ENCODE measurements around the gene GAST. TPM values are rescaled to one million over a fixed set of nuclear protein-coding genes. Genes with fewer than 3 reads are reported as not detected.

Gene GAST
- total and polyA plus RNA-seq, 9 of the 15 experiments (the other 6 are each of a cell fraction or from before 2014, with no cell fraction given) = not detected

DNA sequence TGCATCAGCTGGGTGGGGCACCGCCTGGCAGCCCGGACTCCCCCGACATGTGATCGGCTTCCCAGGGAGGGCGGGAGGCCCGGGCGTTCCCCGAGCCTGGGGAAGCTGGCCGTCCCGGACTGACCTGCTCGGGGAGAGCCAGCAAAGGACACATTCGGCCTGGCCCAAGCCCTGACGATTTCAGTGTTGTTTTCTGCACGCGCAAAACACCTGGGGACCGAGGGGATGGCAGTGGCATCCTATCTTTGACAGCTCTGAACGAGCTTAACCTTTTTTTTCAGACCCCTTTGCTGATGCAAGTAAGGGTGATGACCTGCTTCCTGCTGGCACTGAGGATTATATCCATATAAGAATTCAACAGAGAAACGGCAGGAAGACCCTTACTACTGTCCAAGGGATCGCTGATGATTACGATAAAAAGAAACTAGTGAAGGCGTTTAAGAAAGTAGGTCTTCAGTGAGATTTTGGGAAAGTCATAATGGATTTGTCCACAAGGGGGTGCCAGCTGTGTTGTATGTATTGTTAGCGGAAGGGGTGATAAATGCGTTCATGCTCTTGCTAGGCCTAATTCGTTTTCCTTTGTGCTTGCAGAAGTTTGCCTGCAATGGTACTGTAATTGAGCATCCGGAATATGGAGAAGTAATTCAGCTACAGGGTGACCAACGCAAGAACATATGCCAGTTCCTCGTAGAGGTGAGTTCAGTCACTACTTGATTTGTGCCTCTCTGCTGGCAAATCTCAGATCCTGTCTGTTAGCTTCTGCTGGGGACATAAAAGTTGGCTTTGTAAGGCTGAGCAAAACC, 22.4 kb upstream of the GAST start (continued):
- TF ChIP-seq, protein P1, sequence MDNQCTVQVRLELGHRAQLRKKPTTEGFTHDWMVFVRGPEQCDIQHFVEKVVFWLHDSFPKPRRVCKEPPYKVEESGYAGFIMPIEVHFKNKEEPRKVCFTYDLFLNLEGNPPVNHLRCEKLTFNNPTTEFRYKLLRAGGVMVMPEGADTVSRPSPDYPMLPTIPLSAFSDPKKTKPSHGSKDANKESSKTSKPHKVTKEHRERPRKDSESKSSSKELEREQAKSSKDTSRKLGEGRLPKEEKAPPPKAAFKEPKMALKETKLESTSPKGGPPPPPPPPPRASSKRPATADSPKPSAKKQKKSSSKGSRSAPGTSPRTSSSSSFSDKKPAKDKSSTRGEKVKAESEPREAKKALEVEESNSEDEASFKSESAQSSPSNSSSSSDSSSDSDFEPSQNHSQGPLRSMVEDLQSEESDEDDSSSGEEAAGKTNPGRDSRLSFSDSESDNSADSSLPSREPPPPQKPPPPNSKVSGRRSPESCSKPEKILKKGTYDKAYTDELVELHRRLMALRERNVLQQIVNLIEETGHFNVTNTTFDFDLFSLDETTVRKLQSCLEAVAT (IDR thresholded peaks at IDR 0.05) = peak in 1 of 2 experiments; percentile 73; a peak in 3 of 4 replicates
- TF ChIP-seq MTA3 (IDR thresholded peaks at IDR 0.05; ENCODE audit: borderline replicate concordance) (0 out of 2 replicates have a peak, but pooled peaks have one; percentile 67), ZNF274 (IDR thresholded peaks at IDR 0.05; ENCODE audit: borderline replicate concordance, low read depth, low read length) (no peak), FOSL1 (tag; conservative IDR thresholded peaks at IDR 0.05) (peak; percentile 22; the same call in 1 of the 2 replicates), ZFP30 (CRISPR knock-in tag; IDR thresholded peaks at IDR 0.05; ENCODE audit: borderline replicate concordance) (no peak), ZNF347 (CRISPR knock-in tag; IDR thresholded peaks at IDR 0.05; ENCODE audit: low read depth) (no peak), POLR2B (IDR thresholded peaks at IDR 0.05; ENCODE audit: low read depth, partially characterized antibody) (no peak), ZNF644 (tag; IDR thresholded peaks at IDR 0.05; ENCODE audit: low read depth) (no peak), PTTG1 (tag; IDR thresholded peaks at IDR 0.05; ENCODE audit: low read depth) (no peak), ZNF23 (CRISPR knock-in tag; IDR thresholded peaks at IDR 0.05) (no peak), CEBPG (CRISPR knock-in tag; IDR thresholded peaks at IDR 0.05) (no peak), CEBPG (tag; conservative IDR thresholded peaks at IDR 0.05 in 1 of 2, IDR thresholded peaks at IDR 0.05 in 1 of 2) (peak; percentile 3 to 86), EZH2 (IDR thresholded peaks at IDR 0.05; ENCODE audit: borderline replicate concordance, low read depth, low read length) (no peak), ZNF436 (CRISPR knock-in tag; IDR thresholded peaks at IDR 0.05) (no peak)
- TF ChIP-seq, protein P2, sequence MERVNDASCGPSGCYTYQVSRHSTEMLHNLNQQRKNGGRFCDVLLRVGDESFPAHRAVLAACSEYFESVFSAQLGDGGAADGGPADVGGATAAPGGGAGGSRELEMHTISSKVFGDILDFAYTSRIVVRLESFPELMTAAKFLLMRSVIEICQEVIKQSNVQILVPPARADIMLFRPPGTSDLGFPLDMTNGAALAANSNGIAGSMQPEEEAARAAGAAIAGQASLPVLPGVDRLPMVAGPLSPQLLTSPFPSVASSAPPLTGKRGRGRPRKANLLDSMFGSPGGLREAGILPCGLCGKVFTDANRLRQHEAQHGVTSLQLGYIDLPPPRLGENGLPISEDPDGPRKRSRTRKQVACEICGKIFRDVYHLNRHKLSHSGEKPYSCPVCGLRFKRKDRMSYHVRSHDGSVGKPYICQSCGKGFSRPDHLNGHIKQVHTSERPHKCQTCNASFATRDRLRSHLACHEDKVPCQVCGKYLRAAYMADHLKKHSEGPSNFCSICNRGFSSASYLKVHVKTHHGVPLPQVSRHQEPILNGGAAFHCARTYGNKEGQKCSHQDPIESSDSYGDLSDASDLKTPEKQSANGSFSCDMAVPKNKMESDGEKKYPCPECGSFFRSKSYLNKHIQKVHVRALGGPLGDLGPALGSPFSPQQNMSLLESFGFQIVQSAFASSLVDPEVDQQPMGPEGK (CRISPR knock-in tag; IDR thresholded peaks at IDR 0.05; ENCODE audit: borderline replicate concordance) = no peak
- TF ChIP-seq, protein P3, sequence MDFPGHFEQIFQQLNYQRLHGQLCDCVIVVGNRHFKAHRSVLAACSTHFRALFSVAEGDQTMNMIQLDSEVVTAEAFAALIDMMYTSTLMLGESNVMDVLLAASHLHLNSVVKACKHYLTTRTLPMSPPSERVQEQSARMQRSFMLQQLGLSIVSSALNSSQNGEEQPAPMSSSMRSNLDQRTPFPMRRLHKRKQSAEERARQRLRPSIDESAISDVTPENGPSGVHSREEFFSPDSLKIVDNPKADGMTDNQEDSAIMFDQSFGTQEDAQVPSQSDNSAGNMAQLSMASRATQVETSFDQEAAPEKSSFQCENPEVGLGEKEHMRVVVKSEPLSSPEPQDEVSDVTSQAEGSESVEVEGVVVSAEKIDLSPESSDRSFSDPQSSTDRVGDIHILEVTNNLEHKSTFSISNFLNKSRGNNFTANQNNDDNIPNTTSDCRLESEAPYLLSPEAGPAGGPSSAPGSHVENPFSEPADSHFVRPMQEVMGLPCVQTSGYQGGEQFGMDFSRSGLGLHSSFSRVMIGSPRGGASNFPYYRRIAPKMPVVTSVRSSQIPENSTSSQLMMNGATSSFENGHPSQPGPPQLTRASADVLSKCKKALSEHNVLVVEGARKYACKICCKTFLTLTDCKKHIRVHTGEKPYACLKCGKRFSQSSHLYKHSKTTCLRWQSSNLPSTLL (IDR thresholded peaks at IDR 0.05) = no peak
- TF ChIP-seq, protein P4, sequence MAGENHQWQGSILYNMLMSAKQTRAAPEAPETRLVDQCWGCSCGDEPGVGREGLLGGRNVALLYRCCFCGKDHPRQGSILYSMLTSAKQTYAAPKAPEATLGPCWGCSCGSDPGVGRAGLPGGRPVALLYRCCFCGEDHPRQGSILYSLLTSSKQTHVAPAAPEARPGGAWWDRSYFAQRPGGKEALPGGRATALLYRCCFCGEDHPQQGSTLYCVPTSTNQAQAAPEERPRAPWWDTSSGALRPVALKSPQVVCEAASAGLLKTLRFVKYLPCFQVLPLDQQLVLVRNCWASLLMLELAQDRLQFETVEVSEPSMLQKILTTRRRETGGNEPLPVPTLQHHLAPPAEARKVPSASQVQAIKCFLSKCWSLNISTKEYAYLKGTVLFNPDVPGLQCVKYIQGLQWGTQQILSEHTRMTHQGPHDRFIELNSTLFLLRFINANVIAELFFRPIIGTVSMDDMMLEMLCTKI (IDR thresholded peaks at IDR 0.05; ENCODE audit: partially characterized antibody) = no peak
- TF ChIP-seq, protein P5, sequence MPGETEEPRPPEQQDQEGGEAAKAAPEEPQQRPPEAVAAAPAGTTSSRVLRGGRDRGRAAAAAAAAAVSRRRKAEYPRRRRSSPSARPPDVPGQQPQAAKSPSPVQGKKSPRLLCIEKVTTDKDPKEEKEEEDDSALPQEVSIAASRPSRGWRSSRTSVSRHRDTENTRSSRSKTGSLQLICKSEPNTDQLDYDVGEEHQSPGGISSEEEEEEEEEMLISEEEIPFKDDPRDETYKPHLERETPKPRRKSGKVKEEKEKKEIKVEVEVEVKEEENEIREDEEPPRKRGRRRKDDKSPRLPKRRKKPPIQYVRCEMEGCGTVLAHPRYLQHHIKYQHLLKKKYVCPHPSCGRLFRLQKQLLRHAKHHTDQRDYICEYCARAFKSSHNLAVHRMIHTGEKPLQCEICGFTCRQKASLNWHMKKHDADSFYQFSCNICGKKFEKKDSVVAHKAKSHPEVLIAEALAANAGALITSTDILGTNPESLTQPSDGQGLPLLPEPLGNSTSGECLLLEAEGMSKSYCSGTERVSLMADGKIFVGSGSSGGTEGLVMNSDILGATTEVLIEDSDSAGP (CRISPR knock-in tag; IDR thresholded peaks at IDR 0.05) = no peak
